ENCODE results near the gene TEDC1. TPM values are rescaled to one million over a fixed set of nuclear protein-coding genes. Genes with fewer than 3 reads are reported as not detected.
A peak's percentile ranks its signal among the peaks of the same experiment; 100 is the strongest.

TEDC1 gene
- total RNA-seq, 3 donors from 2014 or later (not counting 1 experiment from before 2014, with no cell fraction given), result 70.0 to 233 (median 112) TPM

DNA sequence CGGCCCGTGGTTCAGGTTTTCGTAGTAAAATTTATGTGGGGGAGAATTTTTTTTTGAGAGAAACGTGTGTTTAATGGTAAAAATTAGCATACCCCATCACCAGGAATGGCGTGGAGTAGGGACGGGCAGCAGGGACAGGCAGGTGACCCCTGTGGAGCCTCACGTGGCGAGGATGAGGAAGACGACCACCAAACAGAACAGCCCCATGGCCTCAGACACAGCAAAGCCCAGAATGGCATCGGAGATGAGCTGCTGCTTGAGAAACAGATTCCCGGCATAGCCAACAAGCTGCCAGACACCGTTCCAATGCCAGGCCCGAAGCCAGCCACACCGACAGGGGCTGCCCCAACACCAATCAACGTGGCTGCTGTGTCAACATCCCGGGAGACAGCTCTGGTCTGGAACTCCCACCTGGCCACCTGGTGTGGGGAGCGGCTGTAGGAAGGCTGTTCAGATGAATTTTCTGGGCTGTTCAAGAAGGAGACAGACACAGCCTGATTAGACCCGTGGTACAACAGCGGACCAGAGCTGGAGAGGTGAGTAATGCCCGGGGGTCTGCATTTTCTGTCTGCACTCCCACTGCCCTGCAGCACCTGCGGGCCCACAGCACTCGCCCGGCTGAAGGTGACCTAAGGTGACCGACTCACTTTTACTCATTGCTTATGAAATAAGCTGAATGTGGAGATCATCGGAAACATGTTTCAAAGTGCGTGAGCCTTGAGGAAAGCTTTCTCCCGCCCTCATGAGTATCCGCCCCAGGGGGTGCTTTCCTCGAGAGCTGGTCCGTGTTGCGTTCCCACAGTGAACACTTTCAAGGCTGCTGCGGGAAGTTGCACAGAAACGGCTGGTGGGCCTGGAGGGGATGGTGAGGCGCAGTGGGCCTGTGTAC lies 45.9 kb downstream of the TEDC1 start:
- Mint-ChIP-seq H3K9me3 (no peaks in the 10 kb centered on the region), H3K27me3 (ENCODE audit: low read depth in 2 of 2) (peaks cover 9 to 26% of the 10 kb centered on the region in 2 donors), H3K27ac (no peak overlapping the region), H3K4me1 (no peaks in the 10 kb centered on the region), H3K36me3 (no peaks in the 10 kb centered on the region), H3K4me3 (no peak overlapping the region)
- DNase-seq (no peak), ATAC-seq (no peak)
- no peak for TF ChIP-seq CTCF (IDR thresholded peaks at IDR 0.05)
- no peak overlapping the region for H3K4me3 ChIP-seq (ENCODE audit: low read length)
- intact Hi-C loops (cut with micrococcal nuclease), result no loop called here
- no peaks in the 10 kb centered on the region for H3K36me3 ChIP-seq (ENCODE audit: control insufficient read depth, insufficient read depth, low read length)
- H3K4me1 ChIP-seq (ENCODE audit: control insufficient read depth, insufficient read depth, low read length), result peaks cover 16% of the 10 kb centered on the region
- WGBS (ENCODE audit: insufficient coverage), result 83% methylated on average over 34 of the region's 34 CpGs
- H3K27ac ChIP-seq (ENCODE audit: low read length), result no peak overlapping the region
- H3K27me3 ChIP-seq (ENCODE audit: control insufficient read depth, insufficient read depth, low read length), result no peaks in the 10 kb centered on the region
- no peaks in the 10 kb centered on the region for H3K9me3 ChIP-seq (ENCODE audit: control insufficient read depth, insufficient read depth, low read length)

DNA sequence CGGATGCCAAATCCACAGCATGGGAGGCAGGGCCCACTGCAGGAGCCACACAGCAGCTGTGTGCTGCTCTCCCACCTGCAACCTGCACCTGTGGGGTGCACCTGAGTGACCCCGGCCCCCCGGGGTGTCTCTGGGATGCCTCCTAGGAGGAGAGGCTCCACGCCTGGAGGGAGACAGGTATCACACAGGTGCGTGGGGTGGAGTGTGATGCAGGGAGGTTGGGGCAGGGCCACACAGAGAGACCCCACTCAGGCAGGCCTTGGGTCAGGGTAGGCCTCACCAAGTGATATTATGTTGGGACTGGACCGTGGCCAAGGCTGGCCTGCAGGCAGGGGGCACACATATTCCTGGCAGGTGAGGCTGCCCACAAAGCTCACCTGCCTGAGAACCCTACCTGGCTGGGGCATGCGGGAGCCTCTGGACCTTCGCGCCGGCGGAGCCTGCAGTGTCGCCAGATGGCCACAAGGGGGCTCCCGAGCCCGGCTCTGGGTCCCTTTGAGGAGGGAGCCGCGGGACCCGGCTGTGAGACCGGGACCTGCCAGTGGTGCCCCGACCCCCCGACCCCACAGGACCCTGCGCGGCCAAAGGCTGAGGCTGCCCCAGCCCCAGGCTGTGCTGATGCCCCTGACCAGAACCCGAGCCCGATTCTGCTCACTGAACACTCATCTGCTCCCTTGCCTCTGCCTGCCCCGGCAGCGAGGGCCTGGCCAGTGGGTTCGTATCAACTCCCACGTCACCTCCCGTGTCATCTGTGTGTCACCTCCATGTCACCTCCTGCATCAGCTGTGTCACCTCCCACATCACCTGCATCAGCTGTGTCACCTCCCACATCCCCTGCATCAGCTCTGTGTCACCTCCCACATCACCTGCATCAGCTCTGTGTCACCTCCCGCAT lies 46.8 kb downstream of the TEDC1 start:
- Mint-ChIP-seq H3K4me3 (no peak overlapping the region), H3K27ac (no peak overlapping the region)
- peak; percentile 80 to 97 (median 92) for ATAC-seq

GRCh38 chr14:105538481-105539049 lies 47.5 kb downstream of the TEDC1 start:
- H3K36me3 Mint-ChIP-seq, result no peaks in the 10 kb centered on the region
- peaks cover 4% of the 10 kb centered on the region for H3K4me1 ChIP-seq (ENCODE audit: control insufficient read depth, insufficient read depth, low read length)
- no peaks in the 10 kb centered on the region for H3K4me1 Mint-ChIP-seq
- H3K27me3 ChIP-seq (ENCODE audit: control insufficient read depth, insufficient read depth, low read length), result no peaks in the 10 kb centered on the region
- no peak overlapping the region for H3K4me3 Mint-ChIP-seq
- H3K36me3 ChIP-seq (ENCODE audit: control insufficient read depth, insufficient read depth, low read length), result no peaks in the 10 kb centered on the region
- peaks cover 0 to 6% of the 10 kb centered on the region in 2 donors for H3K9me3 Mint-ChIP-seq
- DNase-seq, result no peak
- H3K27me3 Mint-ChIP-seq (ENCODE audit: low read depth in 2 of 2), result peaks cover 17 to 24% of the 10 kb centered on the region in 2 donors
- no peak for TF ChIP-seq CTCF (IDR thresholded peaks at IDR 0.05)
- intact Hi-C loops (cut with micrococcal nuclease), result no loop called here
- whole genome bisulfite sequencing (ENCODE audit: insufficient coverage), result 87% methylated on average over 23 of the region's 23 CpGs
- no peak for ATAC-seq
- no peak overlapping the region for H3K27ac ChIP-seq (ENCODE audit: low read length)
- H3K27ac Mint-ChIP-seq, result no peak overlapping the region
- H3K4me3 ChIP-seq (ENCODE audit: low read length), result no peak overlapping the region
- H3K9me3 ChIP-seq (ENCODE audit: control insufficient read depth, insufficient read depth, low read length), result no peaks in the 10 kb centered on the region

More for the DNA sequence above, 46.8 kb downstream of the TEDC1 start:
- Histone ChIP-seq H3K9me3 (ENCODE audit: control insufficient read depth, insufficient read depth, low read length) (no peaks in the 10 kb centered on the region), H3K27ac (ENCODE audit: low read length) (no peak overlapping the region), H3K27me3 (ENCODE audit: control insufficient read depth, insufficient read depth, low read length) (no peaks in the 10 kb centered on the region), H3K4me3 (ENCODE audit: low read length) (no peak overlapping the region), H3K36me3 (ENCODE audit: control insufficient read depth, insufficient read depth, low read length) (no peaks in the 10 kb centered on the region), H3K4me1 (ENCODE audit: control insufficient read depth, insufficient read depth, low read length) (peaks cover 7% of the 10 kb centered on the region)
- intact Hi-C loops (cut with micrococcal nuclease), result no loop called here
- Mint-ChIP-seq H3K36me3 (no peaks in the 10 kb centered on the region), H3K27me3 (ENCODE audit: low read depth in 2 of 2) (peaks cover 10 to 24% of the 10 kb centered on the region in 2 donors), H3K4me1 (no peaks in the 10 kb centered on the region), H3K9me3 (peaks cover 0 to 4% of the 10 kb centered on the region in 2 donors)
- peak; percentile 99 for TF ChIP-seq CTCF (IDR thresholded peaks at IDR 0.05)
- peak; percentile 69 to 80 for DNase-seq
- WGBS (ENCODE audit: insufficient coverage), result 23% methylated on average over 30 of the region's 30 CpGs

All from natural killer cell (primary cell).